ENCODE measurements around the gene APC.

DNA sequence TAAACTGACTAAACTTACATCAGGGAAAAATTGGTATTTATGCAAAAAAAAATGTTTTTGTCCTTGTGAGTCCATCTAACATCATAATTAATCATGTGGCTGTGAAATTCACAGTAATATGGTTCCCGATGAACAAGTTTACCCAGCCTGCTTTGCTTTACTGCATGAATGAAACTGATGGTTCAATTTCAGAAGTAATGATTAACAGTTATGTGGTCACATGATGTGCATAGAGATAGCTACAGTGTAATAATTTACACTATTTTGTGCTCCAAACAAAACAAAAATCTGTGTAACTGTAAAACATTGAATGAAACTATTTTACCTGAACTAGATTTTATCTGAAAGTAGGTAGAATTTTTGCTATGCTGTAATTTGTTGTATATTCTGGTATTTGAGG lies 106.8 kb downstream of the APC start:
- TF ChIP-seq, protein P1, sequence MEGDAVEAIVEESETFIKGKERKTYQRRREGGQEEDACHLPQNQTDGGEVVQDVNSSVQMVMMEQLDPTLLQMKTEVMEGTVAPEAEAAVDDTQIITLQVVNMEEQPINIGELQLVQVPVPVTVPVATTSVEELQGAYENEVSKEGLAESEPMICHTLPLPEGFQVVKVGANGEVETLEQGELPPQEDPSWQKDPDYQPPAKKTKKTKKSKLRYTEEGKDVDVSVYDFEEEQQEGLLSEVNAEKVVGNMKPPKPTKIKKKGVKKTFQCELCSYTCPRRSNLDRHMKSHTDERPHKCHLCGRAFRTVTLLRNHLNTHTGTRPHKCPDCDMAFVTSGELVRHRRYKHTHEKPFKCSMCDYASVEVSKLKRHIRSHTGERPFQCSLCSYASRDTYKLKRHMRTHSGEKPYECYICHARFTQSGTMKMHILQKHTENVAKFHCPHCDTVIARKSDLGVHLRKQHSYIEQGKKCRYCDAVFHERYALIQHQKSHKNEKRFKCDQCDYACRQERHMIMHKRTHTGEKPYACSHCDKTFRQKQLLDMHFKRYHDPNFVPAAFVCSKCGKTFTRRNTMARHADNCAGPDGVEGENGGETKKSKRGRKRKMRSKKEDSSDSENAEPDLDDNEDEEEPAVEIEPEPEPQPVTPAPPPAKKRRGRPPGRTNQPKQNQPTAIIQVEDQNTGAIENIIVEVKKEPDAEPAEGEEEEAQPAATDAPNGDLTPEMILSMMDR (IDR thresholded peaks at IDR 0.05) = no peak
- no peak for TF ChIP-seq POLR2A (IDR thresholded peaks at IDR 0.05)

Data from testis (tissue), 2 donors.